ENCODE data around the gene PDS5B. TPM values are rescaled to one million over a fixed set of nuclear protein-coding genes. Genes with fewer than 3 reads are reported as not detected.

PDS5B gene
- total and polyA plus RNA-seq, 2 experiments from 2014 or later, result 43.9 to 46.5 TPM

DNA sequence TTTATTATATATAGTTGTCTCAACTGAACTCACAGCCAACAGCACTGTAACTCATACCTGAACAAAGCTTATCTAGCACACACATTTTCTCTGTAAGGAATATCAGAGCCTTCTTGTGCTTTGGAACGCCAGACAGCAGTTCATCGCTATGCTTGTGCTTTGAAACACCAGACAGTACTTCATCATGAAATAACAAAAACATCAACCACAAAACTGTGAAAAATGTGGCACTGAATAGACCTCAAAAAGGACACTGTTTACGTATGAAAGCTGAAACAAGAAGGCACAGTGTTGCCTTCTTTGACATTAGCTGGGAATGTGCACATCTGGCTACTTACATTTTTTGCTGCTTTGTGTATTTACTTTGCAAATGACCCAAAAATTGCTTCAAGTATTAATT lies 160.2 kb downstream of the PDS5B start:
- Mint-ChIP-seq H3K36me3 (ENCODE audit: low read depth) (peaks cover 14% of the 10 kb centered on the region; the same call in 2 of the 3 replicates), H3K4me1 (no peaks in the 10 kb centered on the region), H3K27ac (no peak overlapping the region), H3K27me3 (ENCODE audit: insufficient read depth, low read depth, poor library complexity) (no peaks in the 10 kb centered on the region), H3K9me3 (no peaks in the 10 kb centered on the region), H3K4me3 (no peak overlapping the region)
- H3K27me3 ChIP-seq (ENCODE audit: insufficient read depth), result no peaks in the 10 kb centered on the region
- H3K36me3 ChIP-seq (ENCODE audit: insufficient read depth), result no peaks in the 10 kb centered on the region; the same call in 1 of the 2 replicates
- H3K4me2 ChIP-seq, result no peak overlapping the region
- H2AFZ ChIP-seq, result no peak overlapping the region
- H4K20me1 ChIP-seq (replicated peaks; ENCODE audit: insufficient read depth), result no peaks in the 10 kb centered on the region
- DNase-seq (ENCODE audit: low spot score) (no peak), ATAC-seq (no peak)
- no peak for TF ChIP-seq ZNF331 (CRISPR knock-in tag; IDR thresholded peaks at IDR 0.05; ENCODE audit: low read depth)
- TF ChIP-seq ZNF462 (CRISPR knock-in tag; IDR thresholded peaks at IDR 0.05), result no peak
- no peak for TF ChIP-seq EZH2phosphoT487 (IDR thresholded peaks at IDR 0.05; ENCODE audit: unreplicated experiment)
- TF ChIP-seq, protein P1, sequence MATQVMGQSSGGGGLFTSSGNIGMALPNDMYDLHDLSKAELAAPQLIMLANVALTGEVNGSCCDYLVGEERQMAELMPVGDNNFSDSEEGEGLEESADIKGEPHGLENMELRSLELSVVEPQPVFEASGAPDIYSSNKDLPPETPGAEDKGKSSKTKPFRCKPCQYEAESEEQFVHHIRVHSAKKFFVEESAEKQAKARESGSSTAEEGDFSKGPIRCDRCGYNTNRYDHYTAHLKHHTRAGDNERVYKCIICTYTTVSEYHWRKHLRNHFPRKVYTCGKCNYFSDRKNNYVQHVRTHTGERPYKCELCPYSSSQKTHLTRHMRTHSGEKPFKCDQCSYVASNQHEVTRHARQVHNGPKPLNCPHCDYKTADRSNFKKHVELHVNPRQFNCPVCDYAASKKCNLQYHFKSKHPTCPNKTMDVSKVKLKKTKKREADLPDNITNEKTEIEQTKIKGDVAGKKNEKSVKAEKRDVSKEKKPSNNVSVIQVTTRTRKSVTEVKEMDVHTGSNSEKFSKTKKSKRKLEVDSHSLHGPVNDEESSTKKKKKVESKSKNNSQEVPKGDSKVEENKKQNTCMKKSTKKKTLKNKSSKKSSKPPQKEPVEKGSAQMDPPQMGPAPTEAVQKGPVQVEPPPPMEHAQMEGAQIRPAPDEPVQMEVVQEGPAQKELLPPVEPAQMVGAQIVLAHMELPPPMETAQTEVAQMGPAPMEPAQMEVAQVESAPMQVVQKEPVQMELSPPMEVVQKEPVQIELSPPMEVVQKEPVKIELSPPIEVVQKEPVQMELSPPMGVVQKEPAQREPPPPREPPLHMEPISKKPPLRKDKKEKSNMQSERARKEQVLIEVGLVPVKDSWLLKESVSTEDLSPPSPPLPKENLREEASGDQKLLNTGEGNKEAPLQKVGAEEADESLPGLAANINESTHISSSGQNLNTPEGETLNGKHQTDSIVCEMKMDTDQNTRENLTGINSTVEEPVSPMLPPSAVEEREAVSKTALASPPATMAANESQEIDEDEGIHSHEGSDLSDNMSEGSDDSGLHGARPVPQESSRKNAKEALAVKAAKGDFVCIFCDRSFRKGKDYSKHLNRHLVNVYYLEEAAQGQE (IDR thresholded peaks at IDR 0.05; ENCODE audit: unreplicated experiment), result no peak
- no peak for TF ChIP-seq ETS1 (IDR thresholded peaks at IDR 0.05)
- TF ChIP-seq NANOG (IDR thresholded peaks at IDR 0.05; ENCODE audit: borderline replicate concordance), result no peak
- TF ChIP-seq POLR2AphosphoS5 (IDR thresholded peaks at IDR 0.05; ENCODE audit: low read depth), result no peak
- no peaks in the 10 kb centered on the region for H3F3A ChIP-seq (replicated peaks; ENCODE audit: low read depth)
- H3K9me2 ChIP-seq (ENCODE audit: insufficient read depth), result no peaks in the 10 kb centered on the region
- no peaks in the 10 kb centered on the region for H3K79me2 ChIP-seq (replicated peaks; ENCODE audit: insufficient read depth)
- no peaks in the 10 kb centered on the region for H3K4me1 ChIP-seq (ENCODE audit: insufficient read depth)
- H3K4me3 ChIP-seq, result no peak overlapping the region
- no peak overlapping the region for H3K27ac ChIP-seq (ENCODE audit: low read depth)

All from GM23338 (cell line).